SK-N-SH (cell line): ENCODE measurements around the gene METTL23. TPM values are rescaled to one million over a fixed set of nuclear protein-coding genes. Genes with fewer than 3 reads are reported as not detected.

ENCODE experiments used
- CTCF ChIA-PET: fragments of 300-600, 350-600 bp; formaldehyde crosslinking; extraction: SDS; loops from one replicate; lab custom pipeline; 2021; lab: Yijun Ruan, JAX
- POLR2A ChIA-PET: fragments of 350-600 bp; sonication (Branson Sonifier 250); formaldehyde crosslinking; extraction: SDS; loops from one replicate; lab custom pipeline; 2020; ENCODE audit warnings: antibody characterized with exemption, inconsistent platforms; lab: Yijun Ruan, JAX
- DNase-seq: peaks from one replicate; pipeline ENCODE4 v3.0.0; 2012
- H2AFZ ChIP-seq: fragments of 200-600 bp; sonication (generic); 2 replicates; pipeline ENCODE4 v1.8.1; 2016; ENCODE audit warnings: antibody characterized with exemption, mild to moderate bottlenecking, low read depth
- H3F3A ChIP-seq: fragments of 200-600 bp; sonication (generic); replicated peaks from 2 replicates; pipeline ENCODE3; 2016; ENCODE audit warnings: antibody characterized with exemption, mild to moderate bottlenecking; ENCODE audit not compliant: insufficient read depth
- H3K27ac ChIP-seq, 2 experiments: fragments of 200-500 bp in 1 of 2; fragments of 200-600 bp in 1 of 2; sonication (Bioruptor generic) in 1 of 2; sonication (generic), shearing (Covaris generic) in 1 of 2; 2 replicates each; pipeline versions ENCODE4 v1.5.1 to v1.6.1; 2014 to 2016; ENCODE audit warnings: low read depth in 2 of 2, inconsistent platforms in 1 of 2, low read length in 1 of 2, mild to moderate bottlenecking in 1 of 2, mixed read lengths in 1 of 2
- H3K27me3 ChIP-seq: fragments of 200-600 bp; sonication (generic), shearing (Covaris generic); 2 replicates; pipeline ENCODE4 v1.6.1; 2016; ENCODE audit warnings: mixed run types; ENCODE audit not compliant: insufficient read depth
- H3K36me3 ChIP-seq, 2 experiments: fragments of 200-500 bp in 1 of 2; fragments of 200-600 bp in 1 of 2; sonication (Bioruptor generic) in 1 of 2; sonication (generic) in 1 of 2; replicated peaks in 1 of 2; 2 replicates each; pipeline versions ENCODE3 to v1.5.1; 2014 to 2016; ENCODE audit warnings: low read length in 1 of 2, mild to moderate bottlenecking in 1 of 2; ENCODE audit not compliant: insufficient read depth in 2 of 2, control insufficient read depth in 1 of 2
- H3K4me1 ChIP-seq, 2 experiments: fragments of 200-500 bp in 1 of 2; fragments of 200-600 bp in 1 of 2; sonication (Bioruptor generic) in 1 of 2; sonication (generic), shearing (Covaris generic) in 1 of 2; 2 replicates each; pipeline versions ENCODE4 v1.5.1 to v1.6.1; 2014 to 2016; ENCODE audit warnings: low read depth in 1 of 2, low read length in 1 of 2, mixed run types in 1 of 2; ENCODE audit not compliant: insufficient read depth in 2 of 2, control insufficient read depth in 1 of 2
- H3K4me2 ChIP-seq: fragments of 200-600 bp; sonication (generic), shearing (Covaris generic); 2 replicates; pipeline ENCODE4 v1.6.1; 2017; ENCODE audit warnings: mixed run types
- H3K4me3 ChIP-seq, 2 experiments: fragments of 200-500 bp in 1 of 2; fragments of 200-600 bp in 1 of 2; sonication (Bioruptor generic) in 1 of 2; sonication (generic), shearing (Covaris generic) in 1 of 2; 2 replicates each; pipeline versions ENCODE4 v1.5.1 to v1.8.1; 2014 to 2016; ENCODE audit warnings: low read depth in 2 of 2, inconsistent platforms in 1 of 2, low read length in 1 of 2, mild to moderate bottlenecking in 1 of 2, mixed read lengths in 1 of 2, moderate library complexity in 1 of 2
- H3K79me2 ChIP-seq: fragments of 200-600 bp; sonication (generic); 2 replicates; pipeline ENCODE4 v1.8.1; 2017; ENCODE audit warnings: mild to moderate bottlenecking; ENCODE audit not compliant: insufficient read depth
- H3K9ac ChIP-seq: fragments of 200-600 bp; sonication (generic); 2 replicates; pipeline ENCODE4 v1.6.1; 2017; ENCODE audit warnings: mixed run types
- H3K9me2 ChIP-seq: fragments of 200-600 bp; sonication (generic); 2 replicates; pipeline ENCODE4 v1.6.1; 2017; ENCODE audit warnings: mixed run types
- H3K9me3 ChIP-seq: fragments of 200-600 bp; sonication (generic); 2 replicates; pipeline ENCODE4 v1.6.1; 2017; ENCODE audit warnings: mixed run types, mild to moderate bottlenecking, moderate library complexity
- H4K20me1 ChIP-seq: fragments of 200-600 bp; sonication (generic); 2 replicates; pipeline ENCODE4 v1.6.1; 2017; ENCODE audit warnings: mild to moderate bottlenecking, mixed run types; ENCODE audit not compliant: insufficient read depth
- CHD2 ChIP-seq: fragments of 150-350 bp; IDR thresholded peaks from 2 replicates; pipeline ENCODE4 v1.6.1; 2018; ENCODE audit warnings: low read length; ENCODE audit not compliant: partially characterized antibody
- EZH2phosphoT487 ChIP-seq: fragments of 200-600 bp; sonication (generic); IDR thresholded peaks from 2 replicates; pipeline ENCODE4 v1.6.1; 2017; ENCODE audit warnings: low read depth, mixed run types, mild to moderate bottlenecking, antibody characterized with exemption, moderate library complexity, borderline replicate concordance
- FOSL2 ChIP-seq: IDR thresholded peaks from 2 replicates; pipeline ENCODE4 v1.4.0; 2012; ENCODE audit warnings: low read depth, mild to moderate bottlenecking, moderate library complexity, borderline replicate concordance
- FOXM1 ChIP-seq: IDR thresholded peaks from 2 replicates; pipeline ENCODE4 v1.4.0; 2012; ENCODE audit warnings: low read depth, mild to moderate bottlenecking
- GABPA ChIP-seq: IDR thresholded peaks from 2 replicates; pipeline ENCODE4 v1.4.0; 2012; ENCODE audit warnings: low read depth, mild to moderate bottlenecking
- GATA2 ChIP-seq: sonication (generic); formaldehyde crosslinking; IDR thresholded peaks from 2 replicates; pipeline ENCODE4 v1.5.0; 2020; ENCODE audit warnings: mild to moderate bottlenecking, missing genetic modification reagents
- IRF3 ChIP-seq: fragments of 150-350 bp; IDR thresholded peaks from 2 replicates; pipeline ENCODE4 v1.6.1; 2016; ENCODE audit warnings: mild to moderate bottlenecking, low read depth, low read length
- JUND ChIP-seq: IDR thresholded peaks from 2 replicates; pipeline ENCODE4 v1.4.0; 2012
- MAX ChIP-seq: IDR thresholded peaks from 2 replicates; pipeline ENCODE4 v1.4.0; 2012; ENCODE audit warnings: low read depth
- MEF2A ChIP-seq: IDR thresholded peaks from 2 replicates; pipeline ENCODE4 v1.4.0; 2012; ENCODE audit warnings: low read depth, borderline replicate concordance
- NRF1 ChIP-seq: IDR thresholded peaks from 2 replicates; pipeline ENCODE4 v1.6.1; 2012; ENCODE audit warnings: low read depth, mild to moderate bottlenecking, low read length
- PBX3 ChIP-seq: IDR thresholded peaks from 2 replicates; pipeline ENCODE4; 2012
- SIN3A ChIP-seq: IDR thresholded peaks from 2 replicates; pipeline ENCODE4 v1.6.1; 2012; ENCODE audit warnings: low read depth, mild to moderate bottlenecking, low read length, moderate library complexity, borderline replicate concordance
- SMC3 ChIP-seq: IDR thresholded peaks from 2 replicates; pipeline ENCODE4 v1.6.1; 2012; ENCODE audit warnings: low read depth, low read length, improper control_type of control experiment
- TAF1 ChIP-seq: IDR thresholded peaks from 2 replicates; pipeline ENCODE4 v1.6.1; 2012; ENCODE audit warnings: low read depth, mild to moderate bottlenecking, low read length, moderate library complexity, borderline replicate concordance
- TEAD4 ChIP-seq: IDR thresholded peaks from 2 replicates; pipeline ENCODE4 v1.4.0; 2012; ENCODE audit warnings: mild to moderate bottlenecking, borderline replicate concordance; ENCODE audit not compliant: insufficient read depth
- ZBTB33 ChIP-seq: IDR thresholded peaks from 2 replicates; pipeline ENCODE4 v1.4.0; 2012; ENCODE audit warnings: low read depth, borderline replicate concordance
- WGBS: methylation state at CpG from one replicate; pipeline ENCODE4 v1.1.6; 2017; ENCODE audit warnings: low lambda C conversion rate; 5-methylcytosine and 5-hydroxymethylcytosine counted together
- polyA plus RNA-seq, 3 experiments: library from polyadenylated mRNA; depleted of rRNA; stranded (reverse); fragments of >200 nt; gene quantifications; 2 replicates each; pipeline ENCODE4 v1.2.3, GENCODE V29; 2012

METTL23 gene
- polyA plus RNA-seq, 1 of the 3 experiments (the other 2 are of a cell fraction), result 75.9 TPM

GRCh38 chr17:76683921-76684745 lies 42.5 kb upstream of the METTL23 start:
- H3K4me1 ChIP-seq, result peaks cover 0 to 36% of the 10 kb centered on the region in 2 experiments; a peak in 1 of 4 replicates
- CTCF ChIA-PET, result interaction anchor here (0.8 to 12.2 kb wide), 17 partner anchors 10 to 372 kb away, joined by 3 to 255 read pairs (median 4); partner anchors contain the start of genes JMJD6, METTL23 and MXRA7
- H3K36me3 ChIP-seq, result peaks cover 20 to 42% of the 10 kb centered on the region in 2 experiments
- no peaks in the 10 kb centered on the region for H3K9me2 ChIP-seq
- H3K9ac ChIP-seq, result no peak overlapping the region
- H2AFZ ChIP-seq, result no peak overlapping the region
- H4K20me1 ChIP-seq, result peaks cover 7% of the 10 kb centered on the region
- no peak overlapping the region for H3K4me2 ChIP-seq
- 89% methylated on average over 21 of the region's 25 CpGs for WGBS
- H3K27ac ChIP-seq, result no peak overlapping the region; a peak in 1 of 4 replicates
- no peak overlapping the region for H3K4me3 ChIP-seq
- H3F3A ChIP-seq, result peaks cover 4% of the 10 kb centered on the region
- no peaks in the 10 kb centered on the region for H3K9me3 ChIP-seq
- TF ChIP-seq GATA2, result no peak
- no peak for TF ChIP-seq GABPA
- TF ChIP-seq SMC3, result no peak
- TF ChIP-seq EZH2phosphoT487, result no peak
- no peak for TF ChIP-seq FOSL2
- TF ChIP-seq TAF1, result no peak
- H3K79me2 ChIP-seq, result peaks cover 8% of the 10 kb centered on the region; the same call in 1 of the 2 replicates
- peak; percentile 46 for DNase-seq
- POLR2A ChIA-PET, result no interaction called here
- no peaks in the 10 kb centered on the region for H3K27me3 ChIP-seq

GRCh38 chr17:76684756-76685155 lies 41.9 kb upstream of the METTL23 start:
- peaks cover 7% of the 10 kb centered on the region for H4K20me1 ChIP-seq

More at GRCh38 chr17:76684756-76685155, 41.9 kb upstream of the METTL23 start:
- CTCF ChIA-PET, result interaction anchor here (0.8 to 12.2 kb wide), 14 partner anchors 11 to 164 kb away, joined by 3 to 255 read pairs (median 5); partner anchors contain the start of genes JMJD6, METTL23 and MXRA7
- no peak for DNase-seq
- no peaks in the 10 kb centered on the region for H3K9me2 ChIP-seq
- WGBS, result 98% methylated on average over 6 of the region's 7 CpGs
- no peak overlapping the region for H3K27ac ChIP-seq
- peaks cover 21 to 40% of the 10 kb centered on the region in 2 experiments for H3K36me3 ChIP-seq
- H3K27me3 ChIP-seq, result no peaks in the 10 kb centered on the region
- H3K4me1 ChIP-seq, result peaks cover 0 to 36% of the 10 kb centered on the region in 2 experiments; a peak in 1 of 4 replicates
- no peak overlapping the region for H3K4me3 ChIP-seq
- H3K9ac ChIP-seq, result no peak overlapping the region
- H2AFZ ChIP-seq, result no peak overlapping the region
- H3F3A ChIP-seq, result peaks cover 4% of the 10 kb centered on the region
- H3K9me3 ChIP-seq, result no peaks in the 10 kb centered on the region
- no peak overlapping the region for H3K4me2 ChIP-seq
- POLR2A ChIA-PET, result no interaction called here
- TF ChIP-seq MEF2A, result no peak
- TF ChIP-seq JUND, result no peak
- TF ChIP-seq SIN3A, result no peak
- TF ChIP-seq FOXM1, result no peak
- TF ChIP-seq SMC3, result no peak
- no peak for TF ChIP-seq TEAD4
- no peak for TF ChIP-seq ZBTB33
- TF ChIP-seq CHD2, result no peak
- no peak for TF ChIP-seq GABPA
- TF ChIP-seq MAX, result no peak
- no peak for TF ChIP-seq IRF3
- no peak for TF ChIP-seq GATA2
- TF ChIP-seq NRF1, result no peak
- no peak for TF ChIP-seq PBX3
- H3K79me2 ChIP-seq, result peaks cover 14% of the 10 kb centered on the region
